ENCODE data around the gene CACNA2D2.

GRCh38 chr3:50502584-50503423 lies 630 bp downstream of the CACNA2D2 start:
- TF ChIP-seq CTCF (conservative IDR thresholded peaks at IDR 0.05), result no peak
- TF ChIP-seq EZH2 (IDR thresholded peaks at IDR 0.05; ENCODE audit: low read depth), result no peak

Data from PC-9 (cell line).